Measurements from ENCODE around the gene NRTN. TPM values are rescaled to one million over a fixed set of nuclear protein-coding genes. Genes with fewer than 3 reads are reported as not detected.
A peak's percentile ranks its signal among the peaks of the same experiment; 100 is the strongest.

The NRTN gene
- total RNA-seq, 1 donor from 2014 or later: 1.3 TPM

DNA sequence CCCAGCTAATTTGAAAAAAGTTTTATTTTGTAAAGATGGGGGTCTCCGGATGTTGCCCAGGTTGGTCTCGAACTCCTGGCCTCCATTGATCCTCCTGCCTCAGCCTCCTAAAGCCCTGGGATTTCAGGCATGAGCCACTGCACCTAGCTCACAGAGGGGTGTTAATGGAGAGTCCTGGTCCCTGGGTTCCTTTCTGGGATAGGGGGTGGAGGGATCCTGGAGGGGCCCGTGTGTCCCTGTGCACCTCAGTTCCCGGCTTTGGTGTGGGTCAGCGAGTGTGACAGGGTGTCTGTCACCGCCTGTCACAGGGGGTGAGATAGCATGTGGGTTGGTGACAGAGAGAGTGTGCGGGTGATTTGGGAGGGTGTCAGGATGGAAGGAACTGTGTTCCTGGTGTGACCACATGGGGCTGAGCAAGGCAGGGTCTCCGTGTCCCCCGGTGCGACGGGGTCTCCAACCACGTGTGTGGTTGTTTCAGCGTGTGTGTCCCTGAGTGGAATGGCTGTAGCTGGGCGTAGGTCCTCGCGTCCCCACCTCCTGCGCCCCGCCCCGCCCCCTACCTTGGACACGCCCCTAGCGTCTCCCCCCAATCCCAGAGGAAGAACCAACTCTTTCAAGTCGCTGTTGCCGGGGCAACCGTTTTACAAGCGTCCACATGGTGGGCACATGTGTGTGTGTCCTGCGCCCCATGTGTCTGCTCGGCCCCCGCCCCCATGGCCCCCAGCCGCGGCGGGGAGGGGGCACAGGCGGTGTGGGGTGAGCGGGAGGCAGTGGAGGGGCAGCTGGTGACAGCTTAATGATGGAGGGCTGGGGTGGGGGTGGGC is 2.9 kb upstream of the NRTN start:
- no peak for TF ChIP-seq CTCF (IDR thresholded peaks at IDR 0.05; ENCODE audit: insufficient read depth, low read length, severe bottlenecking)

GRCh38 chr19:5803441-5803751 is 1.5 kb upstream of the NRTN start:
- peaks cover 9% of the 10 kb centered on the region for H3K27me3 ChIP-seq (ENCODE audit: control insufficient read depth, insufficient read depth, low read length)
- FAIRE-seq: no peak
- peak; percentile 15 for DNase-seq (ENCODE audit: low read depth)
- no peaks in the 10 kb centered on the region for H3K36me3 ChIP-seq (ENCODE audit: control insufficient read depth, insufficient read depth, low read length)
- H3K4me3 ChIP-seq (ENCODE audit: low read depth, low read length): peak overlapping the region; percentile 24
- TF ChIP-seq CTCF (IDR thresholded peaks at IDR 0.05; ENCODE audit: insufficient read depth, low read length, severe bottlenecking): no peak

More for the DNA sequence above, 2.9 kb upstream of the NRTN start:
- peaks cover 9% of the 10 kb centered on the region for H3K27me3 ChIP-seq (ENCODE audit: control insufficient read depth, insufficient read depth, low read length)
- no peak for FAIRE-seq
- no peak overlapping the region for H3K4me3 ChIP-seq (ENCODE audit: low read depth, low read length)
- DNase-seq (ENCODE audit: low read depth): no peak
- H3K36me3 ChIP-seq (ENCODE audit: control insufficient read depth, insufficient read depth, low read length): no peaks in the 10 kb centered on the region

- peak; percentile 66 for DNase-seq (ENCODE audit: low read depth)
- FAIRE-seq: no peak
- no peaks in the 10 kb centered on the region for H3K36me3 ChIP-seq (ENCODE audit: control insufficient read depth, insufficient read depth, low read length)
- peak; percentile 99 for TF ChIP-seq CTCF (IDR thresholded peaks at IDR 0.05; ENCODE audit: insufficient read depth, low read length, severe bottlenecking)
- H3K27me3 ChIP-seq (ENCODE audit: control insufficient read depth, insufficient read depth, low read length): peaks cover 7% of the 10 kb centered on the region
- peak overlapping the region; percentile 24 for H3K4me3 ChIP-seq (ENCODE audit: low read depth, low read length)
Measured at GRCh38 chr19:5803752-5804515, 933 bp upstream of the NRTN start.

- Histone ChIP-seq H3K27me3 (ENCODE audit: control insufficient read depth, insufficient read depth, low read length) (peaks cover 7% of the 10 kb centered on the region), H3K4me3 (ENCODE audit: low read depth, low read length) (no peak overlapping the region), H3K36me3 (ENCODE audit: control insufficient read depth, insufficient read depth, low read length) (no peaks in the 10 kb centered on the region)
- DNase-seq (ENCODE audit: low read depth) (no peak), FAIRE-seq (no peak)
- peak; percentile 78 for TF ChIP-seq CTCF (IDR thresholded peaks at IDR 0.05; ENCODE audit: insufficient read depth, low read length, severe bottlenecking)
Measured at GRCh38 chr19:5805462-5806132, 730 bp downstream of the NRTN start.

DNA sequence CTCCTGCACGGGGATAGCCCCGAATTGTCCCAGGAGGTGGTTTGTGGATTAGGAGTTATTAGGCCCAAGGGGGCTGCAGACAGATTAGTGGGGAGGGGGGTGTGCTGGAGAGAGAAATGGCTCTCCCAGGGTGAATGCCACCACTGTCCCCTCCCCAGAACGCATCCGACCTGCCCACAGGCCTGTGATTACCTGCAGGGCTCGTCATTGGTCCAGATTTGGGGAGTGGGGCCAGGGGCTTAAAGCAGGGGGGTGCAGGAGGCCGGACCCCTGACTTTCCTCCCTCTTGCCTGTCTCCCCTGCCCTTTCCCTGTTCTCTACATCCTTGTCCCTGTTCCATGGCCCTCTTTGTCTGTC is 1.2 kb downstream of the NRTN start:
- Histone ChIP-seq H3K27me3 (ENCODE audit: control insufficient read depth, insufficient read depth, low read length) (peaks cover 7% of the 10 kb centered on the region), H3K36me3 (ENCODE audit: control insufficient read depth, insufficient read depth, low read length) (no peaks in the 10 kb centered on the region), H3K4me3 (ENCODE audit: low read depth, low read length) (no peak overlapping the region)
- FAIRE-seq (no peak), DNase-seq (ENCODE audit: low read depth) (no peak)
- TF ChIP-seq CTCF (IDR thresholded peaks at IDR 0.05; ENCODE audit: insufficient read depth, low read length, severe bottlenecking): no peak
